ENCODE results near the gene ATP2B2.
"Not testable (repeated sequence)": the region's sequence is repeated elsewhere in the genome, so short reads cannot be mapped to it uniquely, and the experiment has no call there.

The ATP2B2 gene

DNA sequence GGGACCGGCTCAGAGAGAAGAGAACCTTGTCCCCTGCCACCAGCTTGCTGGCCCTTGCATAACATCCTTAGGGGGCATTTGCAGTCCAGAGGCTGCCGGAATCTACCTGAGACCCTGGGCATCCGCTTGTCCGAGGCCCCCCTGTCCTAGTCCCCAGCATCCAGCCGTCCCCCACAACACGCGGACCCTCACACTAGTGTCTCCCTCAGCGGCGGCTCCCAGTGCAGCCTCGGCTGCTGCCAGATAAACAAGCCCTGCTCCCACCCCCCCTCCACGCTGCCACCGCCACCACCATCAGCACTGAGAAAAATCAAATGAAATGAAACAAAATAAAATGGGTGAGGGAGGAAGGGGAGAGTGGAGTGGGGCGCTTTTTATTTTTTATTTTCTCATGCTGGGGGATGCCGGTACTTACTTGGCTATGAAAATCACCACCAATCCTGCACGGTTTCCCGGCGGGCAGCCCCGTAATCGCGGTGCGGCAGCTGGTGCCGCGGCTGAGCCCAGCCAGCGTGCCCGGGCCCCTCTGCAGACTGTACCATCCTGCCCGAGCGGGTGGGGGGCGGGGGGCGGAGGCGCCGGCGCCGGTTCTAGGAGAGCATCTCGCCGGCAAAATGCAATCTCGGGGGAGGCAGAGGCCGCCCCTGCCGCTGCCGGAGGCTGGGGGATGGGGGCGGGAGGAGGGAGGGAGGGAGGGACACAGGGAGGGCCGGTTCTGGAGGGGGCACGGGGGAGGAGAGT lies at the start of gene ATP2B2:
Gene ATP2B2, minus strand, starts transcription at position 537 of the 741 bp plus-strand sequence. CDS start 56,043 bp downstream, outside the sequence.
- DNase-seq, result peak; percentile 73

DNA sequence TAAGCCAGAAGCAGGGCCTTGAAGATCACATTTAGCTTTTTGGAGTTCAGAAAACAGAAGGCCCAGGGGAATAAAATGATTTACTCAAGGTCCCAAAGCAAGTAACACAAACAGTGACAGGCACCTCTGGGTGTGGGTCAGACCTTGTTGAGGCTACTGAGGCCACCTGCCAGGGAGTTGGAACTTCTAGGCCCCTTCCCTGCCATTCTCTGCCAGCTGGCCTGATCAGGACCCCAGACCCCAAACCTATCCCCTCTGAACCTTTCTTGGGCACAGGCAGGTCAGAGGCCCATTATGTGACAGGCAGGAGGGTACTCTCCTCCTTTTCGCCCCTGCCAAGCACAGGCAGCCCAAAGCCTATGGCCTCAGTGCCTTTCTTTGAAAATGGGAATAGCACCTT lies 49.4 kb upstream of the ATP2B2 start:
- DNase-seq, result no peak

DNA sequence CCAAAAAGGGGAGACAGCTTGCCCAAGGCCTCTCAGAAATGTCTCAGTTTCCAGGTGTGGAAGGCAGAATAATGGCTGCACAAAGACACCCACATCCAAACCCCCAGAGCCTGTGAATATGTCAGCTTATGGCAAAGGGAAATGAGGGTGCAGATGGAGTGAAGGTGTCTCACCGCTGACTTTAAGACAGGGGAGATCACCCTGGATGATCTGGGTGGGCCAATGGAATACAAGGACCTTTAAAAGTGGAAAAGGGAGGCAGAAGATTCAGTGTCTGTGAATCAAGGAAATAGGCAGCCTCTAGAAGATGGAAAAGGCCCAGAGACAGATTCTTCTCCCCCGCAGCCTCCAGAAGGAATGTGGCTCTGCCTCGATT lies 48.8 kb upstream of the ATP2B2 start:
- DNase-seq, result no peak

DNA sequence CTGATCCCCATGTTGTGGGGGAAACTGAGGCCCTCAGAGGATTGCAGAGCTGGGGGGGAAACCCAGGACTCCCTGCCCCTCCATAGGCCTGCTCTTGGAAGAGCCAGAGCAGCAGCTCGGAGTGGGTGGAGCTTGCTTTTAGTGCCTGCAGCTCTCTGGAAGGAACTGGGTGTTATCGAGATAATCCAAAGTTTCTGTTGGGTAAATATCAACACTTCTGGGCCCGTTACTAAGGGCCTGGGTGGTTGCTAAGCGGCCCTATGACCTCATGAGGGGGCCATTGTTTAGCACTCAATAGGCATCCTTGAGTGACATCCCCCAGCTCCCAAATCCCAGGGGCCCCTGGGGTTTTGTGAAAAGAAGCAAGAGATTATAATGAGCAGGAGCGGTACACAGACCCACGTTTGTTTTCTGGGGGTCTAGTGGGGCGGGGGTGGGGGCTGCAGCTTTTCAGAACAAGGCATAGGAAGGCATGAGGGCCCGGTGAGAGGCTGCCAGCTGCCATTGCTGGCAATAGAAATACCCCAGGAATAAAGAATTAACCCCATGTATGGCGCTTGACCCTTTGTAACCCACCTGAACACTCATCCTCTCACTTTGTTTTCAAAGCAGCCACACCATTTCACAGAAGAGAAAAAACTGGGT lies 48.3 kb upstream of the ATP2B2 start:
- DNase-seq, result peak; percentile 94

DNA sequence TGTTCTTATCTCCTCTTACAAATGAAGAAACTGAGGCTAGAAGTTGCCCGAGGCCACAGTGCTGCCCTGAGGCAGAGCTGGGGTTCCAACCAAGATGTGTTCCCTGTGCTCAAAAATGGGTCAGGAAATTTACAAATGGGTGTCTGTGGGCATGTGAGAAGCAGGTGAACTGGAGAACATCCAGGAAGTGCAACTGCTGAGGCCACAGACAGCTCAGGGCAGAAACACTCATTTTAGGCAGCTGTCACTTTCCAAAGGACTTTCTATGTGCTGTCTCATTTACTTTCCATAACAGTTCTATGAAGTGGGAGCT lies 47.2 kb upstream of the ATP2B2 start:
- no peak for DNase-seq

DNA sequence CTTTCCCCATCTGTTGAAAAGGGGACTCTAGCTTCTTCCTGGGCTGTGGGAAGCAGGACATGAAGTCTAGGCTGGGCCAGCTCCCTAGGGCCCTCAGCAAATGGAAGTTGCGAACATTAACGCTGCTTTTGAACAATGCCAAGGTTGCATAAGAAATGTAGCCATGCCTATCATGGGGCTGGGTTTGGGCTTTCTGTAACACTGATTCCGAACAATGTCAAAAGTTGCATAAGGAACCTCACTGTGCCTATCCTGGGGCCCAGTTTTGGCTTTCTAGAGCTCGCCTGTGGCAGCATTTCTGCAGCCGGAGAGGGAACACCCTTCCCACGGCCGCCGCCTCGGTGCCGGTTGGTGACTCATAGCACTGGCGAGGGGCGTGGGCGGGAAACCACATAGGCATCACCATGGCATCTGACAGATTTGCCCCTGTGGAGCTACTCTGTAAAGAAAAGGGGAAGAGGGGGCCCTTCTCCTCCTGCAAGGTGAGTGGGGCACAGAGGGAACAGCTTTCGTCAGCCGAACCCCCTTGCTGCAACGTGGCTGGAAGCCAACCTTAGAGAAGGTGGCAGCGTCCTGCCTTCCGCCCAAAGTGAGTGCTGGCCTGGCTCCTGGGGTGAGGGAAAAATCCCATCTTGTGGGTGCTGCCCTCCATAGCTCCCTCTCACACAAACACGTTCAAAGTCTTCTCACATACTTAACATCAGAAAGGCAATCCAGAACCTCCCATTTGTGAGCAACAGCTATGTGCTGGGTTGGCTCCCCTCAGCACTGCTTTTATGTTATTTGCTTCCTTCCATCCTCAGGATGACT lies 46.6 kb upstream of the ATP2B2 start:
- DNase-seq, result no peak

DNA sequence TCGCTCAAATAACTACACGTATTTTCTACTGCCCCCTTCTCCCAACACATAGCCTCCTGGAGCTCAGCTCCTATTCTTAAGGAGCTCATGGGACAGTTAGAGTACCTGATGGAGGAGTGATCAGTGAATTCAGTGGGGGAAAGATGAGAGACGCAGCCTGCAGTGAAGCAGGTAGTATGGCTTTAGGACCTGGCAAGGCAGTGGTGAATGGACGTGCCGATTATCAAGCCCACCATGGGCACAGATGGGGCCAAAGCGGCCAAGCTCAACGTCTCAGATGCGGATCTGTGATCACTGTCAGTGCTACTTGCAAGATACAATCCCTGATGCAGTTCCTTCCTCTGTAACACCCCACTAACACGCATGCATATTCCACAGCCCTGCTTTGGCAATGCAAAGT lies 45.8 kb upstream of the ATP2B2 start:
- DNase-seq, result no peak

DNA sequence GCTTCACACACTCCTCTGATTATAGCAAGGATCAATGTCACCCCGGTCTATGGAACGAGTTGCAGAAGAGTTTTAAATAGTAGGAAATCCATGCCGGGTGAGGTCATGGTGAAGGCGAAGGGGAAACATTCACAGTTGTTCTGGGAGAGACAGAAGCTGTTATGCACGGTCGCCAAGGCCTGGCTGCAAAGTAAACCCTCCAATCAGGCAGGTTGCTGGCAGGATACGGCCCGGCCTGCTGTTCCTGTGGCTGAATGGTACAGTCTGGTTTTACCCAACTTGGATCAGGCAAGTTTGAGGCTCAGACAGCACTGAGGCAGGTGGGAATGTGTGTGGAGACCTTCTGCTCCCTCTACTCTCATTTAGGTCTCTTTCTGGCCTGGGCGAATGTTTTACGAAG lies 45.3 kb upstream of the ATP2B2 start:
- DNase-seq, result no peak

DNA sequence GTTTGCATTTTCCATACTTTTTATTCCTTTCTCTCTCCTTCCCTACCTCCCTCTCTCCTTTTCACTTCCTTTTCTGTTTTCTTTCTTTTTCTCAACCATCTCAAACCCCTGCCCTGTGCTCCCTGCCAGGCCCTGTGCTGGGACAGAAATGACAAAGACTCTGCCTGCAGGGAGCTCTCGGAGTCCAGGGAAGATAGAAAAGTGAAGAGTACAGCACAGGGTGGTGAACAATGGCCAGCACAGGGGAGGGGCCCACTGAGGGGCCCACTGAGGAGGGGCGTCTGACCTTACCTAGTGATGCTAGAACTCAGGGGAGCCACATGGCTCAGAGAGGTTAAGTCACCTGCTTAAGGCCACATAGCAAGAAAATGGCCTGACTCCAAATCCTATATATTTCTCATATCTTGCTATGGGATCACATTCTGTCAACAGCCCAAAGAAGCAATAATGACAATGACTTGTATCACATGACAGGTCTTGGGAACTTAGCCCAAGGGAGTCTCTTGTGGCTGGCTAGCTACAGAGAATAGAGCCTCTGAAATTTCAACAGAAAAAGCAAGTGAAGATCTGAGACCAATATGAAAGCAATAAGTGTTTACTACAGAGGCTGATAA lies 44.3 kb upstream of the ATP2B2 start:
- no peak for DNase-seq

DNA sequence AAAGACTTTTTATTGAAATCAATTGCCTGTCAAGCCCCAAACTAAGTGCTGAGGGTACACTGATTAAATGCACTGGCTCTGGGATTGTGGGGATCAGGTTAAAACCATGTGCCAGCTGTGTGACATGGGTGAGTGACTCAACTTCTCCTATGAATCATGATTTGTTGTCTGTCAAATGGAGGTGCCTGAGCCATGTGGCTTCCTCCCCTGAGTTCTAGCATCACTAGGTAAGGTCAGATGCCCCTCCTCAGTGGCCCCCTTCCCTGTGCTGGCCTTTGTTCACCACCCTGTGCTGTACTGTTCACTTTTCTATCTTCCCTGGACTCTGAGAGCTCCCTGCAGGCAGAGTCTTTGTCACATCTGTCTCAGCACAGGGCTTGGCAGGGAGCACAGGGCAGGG lies 43.6 kb upstream of the ATP2B2 start:
- peak; percentile 51 for DNase-seq

DNA sequence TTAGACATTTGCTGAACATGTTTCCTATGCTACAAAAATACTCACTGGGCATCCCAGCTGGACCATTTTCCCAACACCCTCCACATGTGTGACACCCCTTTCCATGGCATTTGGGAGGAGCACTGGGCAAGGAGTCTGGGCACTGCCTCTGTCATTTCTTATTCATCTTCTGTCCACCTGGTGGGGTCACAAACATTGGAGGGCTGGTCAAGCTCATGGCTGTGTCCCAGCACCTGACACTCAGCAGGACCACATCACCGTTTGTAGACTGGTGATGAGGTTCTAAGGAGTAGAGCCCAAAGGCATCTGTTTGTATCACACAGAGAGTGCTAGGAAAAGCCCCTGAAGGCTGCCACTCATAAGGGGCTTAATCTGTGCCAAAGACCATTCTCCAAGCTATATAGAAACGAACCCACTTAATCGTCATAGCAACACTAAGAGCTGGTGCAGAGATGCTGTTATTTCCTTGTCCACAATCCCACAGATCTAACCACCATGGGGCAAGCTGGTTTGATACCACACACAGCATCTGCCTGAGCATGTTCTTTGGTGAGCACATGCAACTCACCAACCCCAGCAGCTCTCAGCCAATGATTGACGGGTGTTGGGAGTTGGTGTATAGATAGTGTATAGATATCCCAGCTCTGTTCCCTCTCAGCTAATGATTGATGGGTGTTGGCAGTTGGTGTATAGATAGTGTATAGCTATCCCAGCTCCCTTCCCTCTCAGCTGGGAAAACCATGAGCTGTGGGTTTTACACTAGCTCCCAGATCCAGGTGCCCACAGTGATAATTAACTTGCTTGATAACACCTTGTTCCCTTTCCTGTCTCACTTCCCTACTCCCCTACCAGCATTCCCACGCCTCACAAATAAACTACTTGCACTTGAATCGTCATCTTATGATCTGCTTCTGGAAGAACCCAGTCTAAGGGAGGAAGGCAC lies 42.7 kb upstream of the ATP2B2 start:
- peak; percentile 69 for DNase-seq

DNA sequence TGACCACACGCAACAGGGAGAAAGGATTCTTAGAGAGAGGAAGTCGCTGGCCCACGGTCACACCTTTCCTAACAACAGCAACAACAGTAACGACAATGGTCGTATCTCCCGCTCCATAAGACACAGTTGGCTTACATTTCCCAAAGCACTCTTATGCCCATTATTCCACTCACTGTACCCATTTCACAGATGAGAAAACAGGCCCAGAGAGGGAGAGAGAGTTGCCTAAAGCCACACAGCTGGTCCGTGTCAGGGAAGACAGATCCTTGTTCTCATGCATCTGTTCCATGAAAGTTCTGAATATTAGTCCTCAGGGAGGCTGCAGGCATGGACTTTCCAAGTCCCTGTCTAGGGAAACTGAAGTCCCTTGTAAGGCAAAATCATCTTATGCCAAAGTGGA lies 42.0 kb upstream of the ATP2B2 start:
- DNase-seq, result no peak

DNA sequence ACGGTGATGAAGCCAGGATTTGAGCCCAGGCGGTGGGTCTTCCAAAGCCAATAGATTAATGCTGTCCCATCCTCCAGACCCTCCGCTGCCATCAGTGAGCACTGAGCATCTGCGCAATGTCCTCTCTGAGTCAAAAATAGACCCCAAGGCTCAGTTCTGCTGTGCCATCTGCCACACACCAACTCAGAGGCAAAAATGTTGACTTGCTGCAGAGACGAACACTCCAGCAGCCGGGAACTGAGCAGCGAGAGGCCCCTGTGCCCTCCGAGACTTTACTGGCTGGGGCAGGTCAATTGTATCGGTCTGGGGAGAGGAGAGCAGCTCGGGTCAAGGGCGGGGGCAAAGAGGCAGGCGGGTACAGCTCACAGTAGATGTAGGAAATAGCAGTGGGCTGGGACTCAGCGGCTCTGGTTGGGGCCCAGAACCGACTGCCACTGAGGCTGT lies 41.5 kb upstream of the ATP2B2 start:
- no peak for DNase-seq

DNA sequence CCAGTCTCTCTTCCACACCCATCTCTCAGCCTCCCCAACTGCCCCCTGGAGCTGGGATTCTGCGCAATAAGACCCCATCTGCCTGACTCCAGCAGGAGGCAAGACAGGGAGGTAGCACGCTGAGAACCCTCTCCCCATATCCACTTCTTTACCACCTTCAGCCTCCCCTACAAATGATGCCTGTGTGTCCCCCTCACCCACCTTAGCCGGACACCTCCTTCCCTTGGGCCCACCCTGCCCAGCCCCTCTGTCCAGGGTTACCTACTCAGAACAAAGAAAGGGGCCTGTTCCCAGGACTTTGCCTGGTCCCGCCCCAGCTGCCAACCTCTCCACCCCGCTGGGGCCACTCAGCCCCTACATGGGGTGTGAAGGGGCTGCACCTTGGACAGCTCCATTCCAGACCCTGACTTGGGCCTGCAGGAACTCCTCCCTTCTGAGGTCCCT lies 40.8 kb upstream of the ATP2B2 start:
- no peak for DNase-seq

DNA sequence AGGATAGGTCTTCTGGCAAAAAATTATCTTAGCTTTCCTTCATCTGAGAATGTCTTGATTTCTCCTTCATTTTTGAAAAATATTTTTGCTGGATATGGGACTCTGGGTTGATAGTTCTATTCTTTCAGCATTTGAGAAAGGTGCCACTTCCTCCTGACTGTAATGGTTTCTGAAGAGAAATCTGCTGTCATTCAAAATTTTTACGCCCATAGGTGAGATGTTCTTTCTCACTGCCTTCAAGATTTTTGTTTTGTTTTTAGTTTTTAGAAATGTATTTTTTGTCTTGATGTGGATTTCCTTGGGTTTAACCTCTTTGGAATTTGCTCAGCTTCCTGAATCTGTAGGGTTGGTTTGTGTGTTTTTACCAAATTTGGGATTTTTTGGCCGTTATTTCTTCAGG lies 37.1 kb upstream of the ATP2B2 start:
- DNase-seq, result no peak

DNA sequence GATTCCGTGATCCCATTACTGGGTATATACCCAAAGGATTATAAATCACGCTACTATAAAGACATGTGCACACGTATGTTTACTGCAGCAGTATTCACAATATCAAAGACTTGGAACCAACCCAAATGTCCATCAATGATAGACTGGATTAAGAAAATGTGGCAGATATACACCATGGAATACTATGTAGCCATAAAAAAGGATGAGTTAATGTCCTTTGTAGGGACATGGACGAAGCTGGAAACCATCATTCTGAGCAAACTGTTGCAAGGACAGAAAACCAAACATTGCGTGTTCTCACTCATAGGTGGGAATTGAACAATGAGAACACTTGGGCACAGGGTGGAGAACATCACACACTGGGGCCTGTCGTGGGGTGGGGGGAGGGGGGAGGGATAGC lies 35.0 kb upstream of the ATP2B2 start:
- DNase-seq, result not testable (repeated sequence)

DNA sequence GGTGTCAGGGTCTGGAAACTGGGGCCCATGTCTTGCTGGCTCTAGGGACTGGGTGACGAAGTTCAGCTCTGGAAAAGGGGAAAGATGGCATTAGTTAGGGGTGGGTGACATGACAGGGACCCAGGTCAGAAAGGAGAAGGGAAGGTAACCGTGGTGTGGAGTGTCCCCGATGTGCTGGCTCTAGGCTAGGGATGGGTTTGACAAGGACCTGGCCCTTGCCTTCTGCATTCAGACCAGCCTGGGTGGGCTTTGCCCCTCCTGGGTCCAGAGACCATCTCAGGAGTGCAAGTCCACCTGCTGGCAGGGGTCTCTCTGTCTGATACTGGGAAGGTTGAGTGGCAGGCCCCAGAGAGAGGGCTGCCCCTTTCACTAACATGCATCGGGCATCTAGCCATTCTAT lies 28.7 kb upstream of the ATP2B2 start:
- DNase-seq, result no peak

DNA sequence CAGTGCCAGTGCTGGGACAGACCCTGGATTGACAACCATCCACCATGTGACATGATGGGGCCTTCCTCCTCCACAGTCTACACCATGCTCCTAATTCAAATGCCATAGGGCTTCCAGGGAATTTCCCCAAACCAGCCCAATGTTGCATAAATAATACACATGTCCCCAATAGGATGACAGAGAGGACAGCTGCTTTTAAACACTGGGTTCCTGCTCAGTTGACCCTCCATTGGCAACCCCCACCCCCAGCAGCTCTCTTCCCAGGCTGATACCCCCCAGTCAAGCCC lies 28.3 kb upstream of the ATP2B2 start:
- DNase-seq, result no peak

DNA sequence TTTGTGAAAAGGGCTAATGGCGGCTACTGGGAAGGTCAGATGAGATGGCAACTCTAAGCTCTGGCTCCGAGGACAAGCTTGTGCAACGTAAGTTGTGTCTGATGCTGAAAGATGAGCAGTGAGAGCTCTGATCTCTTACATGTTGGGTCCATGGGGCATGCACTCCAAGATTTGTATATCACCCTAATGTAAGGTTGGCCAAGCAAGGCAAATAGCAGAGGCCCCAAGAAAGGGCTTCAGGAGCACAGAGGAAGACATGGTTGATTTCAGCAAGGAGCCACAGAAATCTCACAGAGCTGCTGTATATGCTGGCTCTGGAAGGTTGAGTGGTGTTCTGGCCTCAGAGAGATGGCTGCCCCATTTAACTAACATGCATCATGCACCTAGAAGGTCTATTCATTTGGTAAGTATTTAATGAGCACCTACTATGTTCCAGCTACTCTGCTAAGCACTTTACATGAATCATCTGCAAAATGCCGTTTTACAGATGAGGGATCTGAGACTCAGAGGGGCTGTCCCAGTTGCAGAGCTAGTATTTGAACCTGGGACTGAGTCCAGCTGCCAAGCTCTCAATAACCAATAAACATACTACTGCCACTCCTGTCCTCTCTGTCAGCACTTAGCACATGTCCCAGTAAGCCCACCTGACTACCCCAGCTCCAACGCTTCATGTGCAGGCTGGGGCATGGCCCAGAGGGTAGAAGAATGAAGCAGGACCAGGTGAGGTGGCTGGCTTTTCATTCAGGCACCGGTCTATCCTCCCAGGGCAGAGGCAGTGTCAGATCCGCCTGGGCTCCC lies 27.8 kb upstream of the ATP2B2 start:
- DNase-seq, result no peak

DNA sequence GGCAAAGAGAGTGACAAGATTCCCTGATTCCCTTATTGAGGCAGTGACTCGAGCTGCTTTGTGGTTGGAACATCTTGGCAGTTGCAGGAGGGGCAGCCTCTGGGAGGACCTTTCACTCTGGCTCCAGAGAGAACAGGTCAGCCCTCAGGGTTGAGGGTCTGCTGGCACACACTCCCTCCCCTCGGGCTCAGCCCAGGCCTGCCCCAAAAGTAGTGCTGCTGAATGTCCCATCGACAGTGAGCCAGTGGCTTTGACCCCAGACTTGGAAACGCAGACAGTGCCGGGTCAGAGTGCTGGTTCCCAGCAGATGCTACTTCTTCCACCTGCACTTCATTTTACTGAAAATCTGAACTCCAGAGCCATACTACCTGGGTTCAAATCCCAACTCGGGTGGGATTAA lies 25.6 kb upstream of the ATP2B2 start:
- DNase-seq, result no peak

DNA sequence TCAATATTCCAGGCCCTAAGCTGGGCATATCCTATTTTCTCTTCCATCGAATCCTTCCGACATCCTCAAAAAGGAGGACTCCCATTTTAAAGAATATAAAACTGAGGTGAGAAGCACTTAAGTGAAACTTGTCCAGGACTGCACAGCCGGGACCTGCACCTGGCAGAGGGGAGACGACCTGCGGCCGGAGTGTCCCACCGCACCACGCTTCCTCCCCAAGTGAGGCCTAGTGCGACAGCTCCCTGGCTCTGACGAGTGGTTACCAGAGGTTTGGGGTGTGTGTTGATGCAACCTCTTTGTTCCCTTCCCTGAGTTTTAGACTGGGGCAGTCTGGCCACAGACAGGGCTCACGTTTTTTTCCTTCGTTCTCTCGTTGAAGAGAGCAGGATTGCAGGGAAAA lies 24.9 kb upstream of the ATP2B2 start:
- no peak for DNase-seq

DNA sequence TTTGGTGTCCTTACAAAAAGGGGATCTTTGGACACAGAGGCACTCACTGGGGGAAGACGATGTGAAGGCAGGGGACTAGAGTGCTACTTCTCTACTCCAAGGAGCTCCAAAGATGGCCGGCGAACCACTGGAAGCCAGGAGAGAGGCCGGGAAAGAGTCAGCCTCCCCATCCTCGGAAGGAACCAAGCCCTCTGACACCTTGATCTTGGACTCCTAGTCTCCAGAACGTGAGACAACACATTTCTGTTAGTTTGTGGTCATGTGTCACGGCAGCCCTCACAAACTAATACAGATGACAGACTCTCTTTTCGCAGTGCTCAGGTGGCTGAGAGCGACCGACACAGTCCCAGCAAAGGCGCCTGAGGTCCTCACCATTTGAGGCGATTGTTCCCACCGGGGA lies 24.4 kb upstream of the ATP2B2 start:
- no peak for DNase-seq

Measured in NCI-H82 (cell line).